B cell (primary cell): ENCODE results near the gene DNAJC7. TPM values are rescaled to one million over a fixed set of nuclear protein-coding genes. Genes with fewer than 3 reads are reported as not detected.

Experiments used
- ATAC-seq: fragments of 200-7000 bp; cut with Tn5 transposase; one replicate; pipeline ENCODE4 v1.10.0; 2021; ENCODE audit warnings: low read depth, mild to moderate bottlenecking, moderate number of reproducible peaks, moderate library complexity
- CTCF ChIA-PET: fragments of 350-600 bp; sonication (Branson Sonifier 250); formaldehyde crosslinking; loops from one replicate; lab custom pipeline; 2021; ENCODE audit warnings: antibody characterized with exemption, inconsistent platforms; lab: Charles Lee
- POLR2A ChIA-PET: fragments of 350-600 bp; sonication (Branson Sonifier 250); formaldehyde crosslinking; loops from one replicate; lab custom pipeline; 2021; ENCODE audit warnings: antibody characterized with exemption; lab: Charles Lee
- DNase-seq: peaks from one replicate; pipeline ENCODE4 v3.0.0; 2013
- H2AFZ ChIP-seq: 2 replicates; pipeline ENCODE4 v1.6.1; 2012; ENCODE audit warnings: mild to moderate bottlenecking, low read depth, low read length; ENCODE audit not compliant: insufficient read depth, poor library complexity, severe bottlenecking
- H3K27ac ChIP-seq, 2 donors: 1 replicate in 1 of 2; 2 replicates in 1 of 2; pipeline ENCODE4 v1.5.1; 2012 to 2013; ENCODE audit warnings: low read length in 2 of 2, mild to moderate bottlenecking in 2 of 2, moderate library complexity in 1 of 2
- H3K27me3 ChIP-seq, 4 experiments: fragments of 200-600 bp in 1 of 4; sonication (generic) in 1 of 4; replicated peaks in 1 of 4; 1 replicate in 2 of 4; 2 replicates in 2 of 4; pipeline versions ENCODE4 v1.6.1 to v1.7.0; 2013 to 2016; ENCODE audit warnings: low read length in 3 of 4, mild to moderate bottlenecking in 2 of 4, mixed read lengths in 1 of 4, moderate library complexity in 1 of 4; ENCODE audit not compliant: insufficient read depth in 4 of 4, control insufficient read depth in 3 of 4; ENCODE audit errors: control extremely low read depth in 1 of 4
- H3K36me3 ChIP-seq, 2 experiments: replicated peaks in 1 of 2; 1 replicate in 1 of 2; 2 replicates in 1 of 2; pipeline versions ENCODE4 v1.6.1 to v1.7.1; 2013; ENCODE audit warnings: low read length in 1 of 2; ENCODE audit not compliant: insufficient read depth in 2 of 2, control insufficient read depth in 1 of 2; ENCODE audit errors: control extremely low read depth in 1 of 2, extremely low read depth in 1 of 2
- H3K4me1 ChIP-seq, 2 donors: fragments of 200-600 bp in 1 of 2; sonication (generic) in 1 of 2; 1 replicate in 1 of 2; 2 replicates in 1 of 2; pipeline versions ENCODE4 v1.5.1 to v1.6.1; 2013 to 2017; ENCODE audit warnings: low read length in 2 of 2; ENCODE audit not compliant: control insufficient read depth in 2 of 2, insufficient read depth in 2 of 2
- H3K4me2 ChIP-seq: replicated peaks from 2 replicates; pipeline ENCODE3; 2012; ENCODE audit warnings: mild to moderate bottlenecking, low read depth, low read length; ENCODE audit not compliant: poor library complexity, severe bottlenecking
- H3K4me3 ChIP-seq, 5 experiments: fragments of 200-600 bp in 1 of 5; sonication (generic) in 1 of 5; 1 replicate in 3 of 5; 2 replicates in 2 of 5; pipeline versions ENCODE4 v1.5.1 to v1.7.0; 2011 to 2016; ENCODE audit warnings: low read length in 4 of 5, mild to moderate bottlenecking in 4 of 5, low read depth in 2 of 5, control low read depth in 1 of 5, moderate library complexity in 1 of 5; ENCODE audit not compliant: insufficient read depth in 1 of 5; ENCODE audit errors: control extremely low read depth in 1 of 5, extremely low read depth in 1 of 5
- H3K79me2 ChIP-seq: fragments of 200-600 bp; sonication (generic); one replicate; pipeline ENCODE4 v1.6.0; 2016; ENCODE audit warnings: low read length; ENCODE audit not compliant: control insufficient read depth, insufficient read depth
- H3K9ac ChIP-seq: fragments of 200-600 bp; sonication (generic); 2 replicates; pipeline ENCODE4 v1.6.1; 2017; ENCODE audit warnings: mild to moderate bottlenecking, low read length, moderate library complexity
- H3K9me3 ChIP-seq, 3 donors: one replicate each; pipeline versions ENCODE4 v1.6.1 to v1.7.1; 2013; ENCODE audit warnings: low read length in 2 of 3; ENCODE audit not compliant: control insufficient read depth in 2 of 3, insufficient read depth in 1 of 3; ENCODE audit errors: control extremely low read depth in 1 of 3
- H4K20me1 ChIP-seq: 2 replicates; pipeline ENCODE4 v1.6.0; 2012; ENCODE audit warnings: mild to moderate bottlenecking, low read length; ENCODE audit not compliant: insufficient read depth, control insufficient read depth, poor library complexity, severe bottlenecking
- H3K27ac Mint-ChIP-seq: one replicate; pipeline ENCODE4 v1.8.0; 2021; ENCODE audit warnings: mixed read lengths
- H3K27me3 Mint-ChIP-seq: one replicate; pipeline ENCODE4 v1.8.0; 2021; ENCODE audit warnings: mixed read lengths
- H3K4me1 Mint-ChIP-seq: one replicate; pipeline ENCODE4 v1.8.0; 2021; ENCODE audit warnings: mixed read lengths
- H3K4me3 Mint-ChIP-seq: one replicate; pipeline ENCODE4 v1.8.0; 2021; ENCODE audit warnings: mixed read lengths
- H3K9me3 Mint-ChIP-seq: one replicate; pipeline ENCODE4 v1.8.0; 2022; ENCODE audit warnings: mixed read lengths; ENCODE audit not compliant: insufficient read depth
- CTCF ChIP-seq: fragments of 200-600 bp; IDR thresholded peaks from one replicate; pipeline ENCODE4 v1.8.0; 2022; ENCODE audit warnings: antibody characterized with exemption, mild to moderate bottlenecking
- EZH2 ChIP-seq: IDR thresholded peaks from 2 replicates; pipeline ENCODE4 v1.6.1; 2012; ENCODE audit warnings: borderline replicate concordance, low read depth, mild to moderate bottlenecking, moderate library complexity, low read length; ENCODE audit not compliant: insufficient read depth, poor library complexity, severe bottlenecking
- WGBS: methylation state at CpG from one replicate; pipeline ENCODE4 v1.1.5; 2013; ENCODE audit warnings: missing lambda C conversion rate; ENCODE audit not compliant: insufficient coverage; 5-methylcytosine and 5-hydroxymethylcytosine counted together
- intact Hi-C: fragments of 100-400 bp; cut with micrococcal nuclease; formaldehyde crosslinking; loops from one replicate; pipeline ENCODE4 v1.10.0; 2022
- polyA plus RNA-seq: library from polyadenylated mRNA; depleted of rRNA; stranded (reverse); fragments of >200 nt; gene quantifications from 2 replicates; pipeline ENCODE4 v1.2.3, GENCODE V29; 2012
- total RNA-seq, 2 donors: library from RNA; stranded (reverse); fragments of 120-200 nt in 1 of 2; gene quantifications; 1 replicate in 1 of 2; 2 replicates in 1 of 2; pipeline versions ENCODE4 v1.2.3 to v1.2.4, GENCODE V29; 2013 to 2022

The DNAJC7 gene
- total and polyA plus RNA-seq, 2 donors (not counting 1 experiment from before 2014, with no cell fraction given) = 22.0 to 152 TPM

- ATAC-seq = no peak
- H3K4me1 ChIP-seq = peaks cover 11 to 14% of the 10 kb centered on the region in 2 donors
- ChIA-PET POLR2A (interaction anchor here (0.6 to 0.7 kb wide), 3 partner anchors 10 to 93 kb away, joined by 3 to 7 read pairs (median 4); partner anchors contain the start of gene KAT2A), CTCF (interaction anchor here (1.3 to 4.1 kb wide), 3 partner anchors 10 to 85 kb away, joined by 3 to 17 read pairs (median 3); partner anchors contain the start of gene DNAJC7)
- no peak overlapping the region for H3K27ac ChIP-seq
- WGBS = 77% methylated on average over 9 of the region's 19 CpGs
- peaks cover 0 to 3% (median 0%) of the 10 kb centered on the region in 4 experiments for H3K27me3 ChIP-seq
- Mint-ChIP-seq H3K27ac (no peak overlapping the region), H3K4me3 (no peak overlapping the region), H3K9me3 (no peaks in the 10 kb centered on the region), H3K4me1 (peaks cover 13% of the 10 kb centered on the region), H3K27me3 (no peaks in the 10 kb centered on the region)
- H3K79me2 ChIP-seq = peaks cover 6% of the 10 kb centered on the region
- no peak overlapping the region for H2AFZ ChIP-seq
- no peaks in the 10 kb centered on the region for H3K9me3 ChIP-seq
- TF ChIP-seq EZH2 (no peak), CTCF (no peak)
- peaks cover 15% of the 10 kb centered on the region for H4K20me1 ChIP-seq
- intact Hi-C loops = no loop called here
- no peak overlapping the region for H3K9ac ChIP-seq
- no peak overlapping the region for H3K4me2 ChIP-seq
- DNase-seq = no peak
- peaks cover 0 to 13% of the 10 kb centered on the region in 2 experiments for H3K36me3 ChIP-seq
- H3K4me3 ChIP-seq = no peak overlapping the region
These were observed 10.9 kb upstream of the DNAJC7 start for GRCh38 chr17:42027961-42028790.

DNA sequence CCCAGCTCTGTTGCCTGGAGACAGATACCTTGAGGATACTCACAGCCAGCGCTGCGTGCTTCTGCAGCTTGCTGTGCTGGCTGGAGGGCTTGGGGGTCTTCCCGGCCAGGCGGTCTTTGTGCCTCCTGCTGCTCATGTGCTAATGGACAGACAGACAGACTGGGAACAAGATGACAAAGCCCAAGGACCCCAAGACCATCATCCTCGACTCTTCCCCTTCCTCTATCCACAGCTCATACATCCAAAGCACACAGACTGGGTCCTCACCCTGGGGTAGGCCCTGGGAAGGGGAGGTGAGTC, 10.3 kb upstream of the DNAJC7 start:
- Histone ChIP-seq H3K27ac (no peak overlapping the region), H3K79me2 (peaks cover 6% of the 10 kb centered on the region), H2AFZ (no peak overlapping the region), H3K4me3 (no peak overlapping the region), H3K36me3 (peaks cover 0 to 18% of the 10 kb centered on the region in 2 experiments), H4K20me1 (peaks cover 15% of the 10 kb centered on the region), H3K27me3 (peaks cover 0 to 3% (median 0%) of the 10 kb centered on the region in 4 experiments), H3K9ac (no peak overlapping the region), H3K4me2 (no peak overlapping the region), H3K9me3 (no peaks in the 10 kb centered on the region), H3K4me1 (peaks cover 11 to 14% of the 10 kb centered on the region in 2 donors)
- Mint-ChIP-seq H3K4me3 (no peak overlapping the region), H3K4me1 (peaks cover 13% of the 10 kb centered on the region), H3K27ac (no peak overlapping the region), H3K9me3 (no peaks in the 10 kb centered on the region), H3K27me3 (no peaks in the 10 kb centered on the region)
- DNase-seq = no peak
- ChIA-PET POLR2A (interaction anchor here (0.6 kb wide), 1 partner anchor 93 kb away, joined by 3 read pairs; no protein-coding TSS in a partner anchor), CTCF (interaction anchor here (3.0 to 4.1 kb wide), 2 partner anchors 10 to 39 kb away, joined by 17 to 18 read pairs; partner anchors contain the start of gene DNAJC7)
- intact Hi-C loops = no loop called here
- WGBS = 85% methylated on average over 4 of the region's 5 CpGs
- ATAC-seq = no peak
- no peak for TF ChIP-seq EZH2
- no peak for TF ChIP-seq CTCF
